Stimulated activated CD4-positive, alpha-beta T cell treated with anti-CD3 and anti-CD28 coated beads, Interleukin-2, amount 100 ng/mL, for 48 hours (primary cell): ENCODE measurements around the gene KRTAP9-1.
"Not testable (repeated sequence)": the region's sequence is repeated elsewhere in the genome, so short reads cannot be mapped to it uniquely, and the experiment has no call there.

ENCODE experiments used
- DNase-seq, 2 donors: peaks; one replicate each; pipeline ENCODE4 v3.0.0-alpha.2; 2020

Gene KRTAP9-1

DNA sequence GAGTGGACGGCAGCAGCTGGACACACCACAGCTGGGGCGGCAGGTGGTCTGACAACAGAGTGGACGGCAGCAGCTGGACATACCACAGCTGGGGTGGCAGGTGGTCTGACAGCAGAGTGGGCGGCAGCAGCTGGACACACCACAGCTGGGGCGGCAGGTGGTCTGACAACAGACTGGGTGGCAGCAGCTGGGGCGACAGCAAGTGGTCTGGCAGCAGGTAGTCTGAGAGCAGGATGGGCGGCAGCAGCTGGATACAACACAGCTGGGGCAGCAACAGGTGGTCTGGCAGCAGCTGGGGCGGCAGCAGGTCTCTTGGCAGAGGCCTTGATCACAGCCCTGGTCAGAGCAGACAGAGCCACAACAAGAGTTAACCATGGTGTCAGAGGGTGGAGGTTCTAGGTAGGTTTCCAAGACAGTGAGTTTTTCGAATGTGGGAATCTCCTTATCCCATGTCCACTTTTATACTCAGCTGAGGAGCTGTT lies 5.2 kb upstream of the KRTAP9-1 start, which contains the start of gene KRTAP4-1:
Gene KRTAP4-1 (minus strand): TSS at position 432 of the 482 bp plus-strand sequence. CDS start 57 bp downstream, at position 375.
- no peak for DNase-seq

DNA sequence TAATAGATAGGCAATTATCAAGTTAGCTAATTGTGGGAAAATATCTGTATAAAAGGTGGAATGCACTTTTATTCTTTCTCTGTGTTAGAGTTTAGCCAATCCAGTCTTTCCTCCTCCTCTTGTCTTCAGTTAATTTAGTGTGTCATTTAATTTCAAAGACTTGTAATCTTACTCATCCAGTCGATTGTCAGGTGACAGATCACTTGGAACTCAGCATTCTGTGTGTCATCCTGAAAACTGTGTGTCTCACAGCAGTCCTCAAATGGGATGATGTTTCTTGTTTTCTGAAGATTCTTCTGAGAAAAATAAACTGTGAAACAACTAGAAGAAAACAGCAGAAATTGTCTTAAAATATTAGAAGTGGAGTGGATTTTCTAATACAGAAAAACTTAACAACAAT lies 4.7 kb upstream of the KRTAP9-1 start:
- no peak for DNase-seq

GRCh38 chr17:41186872-41187271 lies 2.8 kb upstream of the KRTAP9-1 start:
- DNase-seq = no peak

- DNase-seq = no peak
These were observed 641 bp downstream of the KRTAP9-1 start for GRCh38 chr17:41190328-41190727.

DNA sequence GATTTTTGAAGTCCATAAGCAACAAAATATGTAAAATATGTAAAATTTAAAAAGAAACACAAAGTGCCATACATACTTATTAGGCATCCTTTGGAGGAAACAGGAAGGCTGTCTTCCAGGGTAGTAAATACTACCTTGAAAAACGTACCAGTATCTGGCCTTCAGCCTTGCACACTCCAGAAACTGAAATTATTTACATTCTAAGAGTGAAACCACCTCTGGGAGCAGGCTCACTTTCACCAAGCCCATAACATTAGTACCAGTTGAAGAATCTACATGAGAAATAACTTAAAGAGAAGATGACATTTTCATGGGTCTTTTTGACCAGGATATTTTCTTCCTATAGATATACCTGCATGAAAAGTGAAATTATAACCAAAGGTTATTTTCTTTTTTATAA lies 6.4 kb downstream of the KRTAP9-1 start:
- no peak for DNase-seq

GRCh38 chr17:41199421-41200078 lies 9.9 kb downstream of the KRTAP9-1 start:
- DNase-seq = no peak

GRCh38 chr17:41211845-41212466 lies 22.3 kb downstream of the KRTAP9-1 start:
- DNase-seq = no peak

GRCh38 chr17:41212524-41213169 lies 23.0 kb downstream of the KRTAP9-1 start:
- no peak for DNase-seq

DNA sequence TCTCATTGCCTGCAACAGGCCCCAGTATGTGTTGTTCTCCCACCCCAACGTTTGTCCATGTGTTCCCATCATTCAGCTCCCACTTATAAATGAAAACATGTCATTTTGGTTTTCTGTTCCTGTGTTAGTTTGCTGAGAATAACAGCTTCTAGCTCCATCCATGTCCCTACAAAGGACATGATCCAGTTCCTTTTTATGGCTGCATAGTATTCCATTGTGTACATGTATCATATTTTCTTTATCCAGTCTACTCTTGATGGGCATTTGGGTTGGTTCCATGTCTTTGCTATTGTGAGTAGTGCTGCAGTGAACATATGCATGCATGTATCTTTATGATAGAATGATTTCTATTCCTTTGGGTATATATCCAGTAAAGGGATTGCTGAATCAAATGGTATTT lies 26.0 kb downstream of the KRTAP9-1 start:
- DNase-seq = no peak

GRCh38 chr17:41223821-41224220 lies 34.1 kb downstream of the KRTAP9-1 start:
- no peak for DNase-seq

- DNase-seq = no peak
These were observed 36.4 kb downstream of the KRTAP9-1 start for GRCh38 chr17:41226051-41226450.

DNA sequence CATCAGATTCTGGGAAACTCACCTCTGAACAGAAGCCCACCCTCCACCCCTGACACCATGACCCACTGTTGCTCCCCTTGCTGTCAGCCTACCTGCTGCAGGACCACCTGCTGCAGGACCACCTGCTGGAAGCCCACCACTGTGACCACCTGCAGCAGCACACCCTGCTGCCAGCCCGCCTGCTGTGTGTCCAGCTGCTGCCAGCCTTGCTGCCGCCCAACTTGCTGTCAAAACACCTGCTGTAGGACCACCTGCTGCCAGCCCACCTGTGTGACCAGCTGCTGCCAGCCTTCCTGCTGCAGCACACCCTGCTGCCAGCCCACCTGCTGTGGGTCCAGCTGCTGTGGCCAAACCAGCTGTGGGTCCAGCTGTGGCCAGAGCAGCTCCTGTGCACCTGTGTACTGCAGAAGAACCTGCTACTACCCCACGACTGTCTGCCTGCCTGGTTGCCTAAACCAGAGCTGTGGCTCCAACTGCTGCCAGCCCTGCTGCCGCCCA lies 37.0 kb downstream of the KRTAP9-1 start, which contains the start of gene KRTAP9-2:
Gene KRTAP9-2 (plus strand): TSS at position 51 of the 498 bp plus-strand sequence. CDS start 7 bp downstream, at position 58.
- DNase-seq = not testable (repeated sequence)

GRCh38 chr17:41230094-41230493 lies 40.4 kb downstream of the KRTAP9-1 start:
- DNase-seq = no peak

GRCh38 chr17:41231731-41232130 lies 42.0 kb downstream of the KRTAP9-1 start:
- no peak for DNase-seq

DNA sequence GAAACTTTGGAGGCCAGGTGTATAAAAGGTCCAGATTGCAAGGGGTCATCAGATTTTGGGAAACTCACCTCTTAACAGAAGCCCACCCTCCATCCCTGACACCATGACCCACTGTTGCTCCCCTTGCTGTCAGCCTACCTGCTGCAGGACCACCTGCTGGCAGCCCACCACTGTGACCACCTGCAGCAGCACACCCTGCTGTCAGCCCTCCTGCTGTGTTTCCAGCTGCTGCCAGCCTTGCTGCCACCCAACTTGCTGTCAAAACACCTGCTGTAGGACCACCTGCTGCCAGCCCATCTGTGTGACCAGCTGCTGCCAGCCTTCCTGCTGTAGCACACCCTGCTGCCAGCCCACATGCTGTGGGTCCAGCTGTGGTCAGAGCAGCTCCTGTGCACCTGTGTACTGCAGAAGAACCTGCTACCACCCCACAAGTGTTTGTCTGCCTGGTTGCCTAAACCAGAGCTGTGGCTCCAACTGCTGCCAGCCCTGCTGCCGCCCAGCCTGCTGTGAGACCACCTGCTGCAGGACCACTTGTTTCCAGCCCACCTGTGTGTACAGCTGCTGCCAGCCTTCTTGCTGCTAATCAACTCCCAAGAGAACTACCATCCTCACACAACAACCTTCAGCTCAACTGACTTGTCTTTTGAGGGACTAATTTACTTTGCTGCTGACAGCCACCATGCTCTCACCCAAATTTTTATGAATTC lies 42.9 kb downstream of the KRTAP9-1 start, which contains the start of gene KRTAP9-3:
Gene KRTAP9-3 (plus strand): TSS at position 51 of the 707 bp plus-strand sequence. CDS start 53 bp downstream, at position 104.
- not testable (repeated sequence) for DNase-seq

GRCh38 chr17:41237116-41237515 lies 47.4 kb downstream of the KRTAP9-1 start:
- not testable (repeated sequence) for DNase-seq

GRCh38 chr17:41237949-41238437 lies 48.3 kb downstream of the KRTAP9-1 start, which contains the start of gene KRTAP9-8:
KRTAP9-8 (plus strand) TSS chr17:41237999; CDS start chr17:41238052, 53 bp downstream.
- not testable (repeated sequence) for DNase-seq
